OCI-LY1 (cell line): Measurements from ENCODE around the gene MORC4.
A peak's percentile ranks its signal among the peaks of the same experiment; 100 is the strongest.

Experiments
- H2AFZ ChIP-seq: fragments of 200-600 bp; sonication (generic), shearing (Covaris generic); 2 replicates; pipeline ENCODE4 v1.6.0; 2014; ENCODE audit warnings: antibody characterized with exemption, mild to moderate bottlenecking, low read length
- H3F3A ChIP-seq: fragments of 200-600 bp; sonication (generic), shearing (Covaris generic); 2 replicates; pipeline ENCODE4 v1.6.0; 2014; ENCODE audit warnings: mild to moderate bottlenecking, antibody characterized with exemption, low read length, moderate library complexity; ENCODE audit not compliant: insufficient read depth
- H3K27ac ChIP-seq: fragments of 200-600 bp; sonication (generic); 2 replicates; pipeline ENCODE4 v1.5.1; 2014; ENCODE audit warnings: low read length, mixed run types, mild to moderate bottlenecking, low read depth; ENCODE audit not compliant: poor library complexity, severe bottlenecking
- H3K27me3 ChIP-seq: fragments of 200-600 bp; sonication (generic); 2 replicates; pipeline ENCODE4 v1.6.0; 2014; ENCODE audit warnings: antibody characterized with exemption, mild to moderate bottlenecking, low read length, moderate library complexity; ENCODE audit not compliant: insufficient read depth
- H3K36me3 ChIP-seq: fragments of 200-600 bp; sonication (generic); 2 replicates; pipeline ENCODE4 v1.6.1; 2014; ENCODE audit warnings: mild to moderate bottlenecking, antibody characterized with exemption, low read length, moderate library complexity, mixed read lengths; ENCODE audit not compliant: insufficient read depth
- H3K4me1 ChIP-seq: fragments of 200-600 bp; sonication (generic); 2 replicates; pipeline ENCODE4 v1.5.1; 2014; ENCODE audit warnings: mild to moderate bottlenecking, low read length, moderate library complexity; ENCODE audit not compliant: insufficient read depth, severe bottlenecking
- H3K4me2 ChIP-seq: fragments of 200-600 bp; sonication (generic), shearing (Covaris generic); 2 replicates; pipeline ENCODE4 v1.6.1; 2014; ENCODE audit warnings: low read length
- H3K4me3 ChIP-seq: fragments of 200-600 bp; sonication (generic); 2 replicates; pipeline ENCODE4 v1.5.1; 2014; ENCODE audit warnings: low read length, low read depth, mild to moderate bottlenecking, mixed read lengths; ENCODE audit not compliant: poor library complexity, severe bottlenecking
- H3K79me2 ChIP-seq: fragments of 200-600 bp; shearing (Covaris generic); 2 replicates; pipeline ENCODE4 v1.6.1; 2016; ENCODE audit warnings: mixed run types, low read length, mixed read lengths; ENCODE audit not compliant: insufficient read depth
- H3K9ac ChIP-seq: fragments of 200-600 bp; sonication (generic), shearing (Covaris generic); 2 replicates; pipeline ENCODE4 v1.6.1; 2014; ENCODE audit warnings: mild to moderate bottlenecking, low read length, mixed read lengths
- H3K9me2 ChIP-seq: fragments of 200-600 bp; sonication (generic), shearing (Covaris generic); 2 replicates; pipeline ENCODE4 v1.6.1; 2014; ENCODE audit warnings: low read depth, mild to moderate bottlenecking, low read length, mixed read lengths
- H3K9me3 ChIP-seq: fragments of 200-600 bp; shearing (Covaris generic); 2 replicates; pipeline ENCODE4 v1.6.1; 2014; ENCODE audit warnings: low read length, mixed read lengths
- H4K20me1 ChIP-seq: fragments of 200-600 bp; sonication (generic), shearing (Covaris generic); 2 replicates; pipeline ENCODE4 v1.6.0; 2016; ENCODE audit warnings: mild to moderate bottlenecking, low read length; ENCODE audit not compliant: insufficient read depth
- EZH2 ChIP-seq: fragments of 200-600 bp; sonication (generic), shearing (Covaris generic); IDR thresholded peaks from 2 replicates; pipeline ENCODE4 v1.8.0; 2017; ENCODE audit warnings: borderline replicate concordance, mixed run types, mild to moderate bottlenecking, antibody characterized with exemption, low read length, moderate library complexity, mixed read lengths
- TF ChIP-seq, protein P1 (sequence below): fragments of 200-600 bp; sonication (generic), shearing (Covaris generic); IDR thresholded peaks from 2 replicates; pipeline ENCODE4 v1.5.1; 2017; ENCODE audit warnings: mild to moderate bottlenecking, antibody characterized with exemption, low read length, moderate library complexity, mixed read lengths

The MORC4 gene

GRCh38 chrX:106955004-106955772, 44.8 kb downstream of the MORC4 start:
- Histone ChIP-seq H3K4me1 (no peaks in the 10 kb centered on the region), H3K27me3 (no peaks in the 10 kb centered on the region), H3K9me3 (no peaks in the 10 kb centered on the region), H2AFZ (no peak overlapping the region), H3K4me3 (no peak overlapping the region), H3K79me2 (no peaks in the 10 kb centered on the region), H4K20me1 (no peaks in the 10 kb centered on the region), H3F3A (no peaks in the 10 kb centered on the region), H3K4me2 (no peak overlapping the region), H3K9me2 (no peaks in the 10 kb centered on the region), H3K9ac (no peak overlapping the region), H3K36me3 (no peaks in the 10 kb centered on the region), H3K27ac (no peak overlapping the region)
- TF ChIP-seq, protein P1, sequence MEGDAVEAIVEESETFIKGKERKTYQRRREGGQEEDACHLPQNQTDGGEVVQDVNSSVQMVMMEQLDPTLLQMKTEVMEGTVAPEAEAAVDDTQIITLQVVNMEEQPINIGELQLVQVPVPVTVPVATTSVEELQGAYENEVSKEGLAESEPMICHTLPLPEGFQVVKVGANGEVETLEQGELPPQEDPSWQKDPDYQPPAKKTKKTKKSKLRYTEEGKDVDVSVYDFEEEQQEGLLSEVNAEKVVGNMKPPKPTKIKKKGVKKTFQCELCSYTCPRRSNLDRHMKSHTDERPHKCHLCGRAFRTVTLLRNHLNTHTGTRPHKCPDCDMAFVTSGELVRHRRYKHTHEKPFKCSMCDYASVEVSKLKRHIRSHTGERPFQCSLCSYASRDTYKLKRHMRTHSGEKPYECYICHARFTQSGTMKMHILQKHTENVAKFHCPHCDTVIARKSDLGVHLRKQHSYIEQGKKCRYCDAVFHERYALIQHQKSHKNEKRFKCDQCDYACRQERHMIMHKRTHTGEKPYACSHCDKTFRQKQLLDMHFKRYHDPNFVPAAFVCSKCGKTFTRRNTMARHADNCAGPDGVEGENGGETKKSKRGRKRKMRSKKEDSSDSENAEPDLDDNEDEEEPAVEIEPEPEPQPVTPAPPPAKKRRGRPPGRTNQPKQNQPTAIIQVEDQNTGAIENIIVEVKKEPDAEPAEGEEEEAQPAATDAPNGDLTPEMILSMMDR, result no peak
- TF ChIP-seq EZH2, result no peak

- no peaks in the 10 kb centered on the region for H3K36me3 ChIP-seq
- no peaks in the 10 kb centered on the region for H3K4me1 ChIP-seq
- H3K4me2 ChIP-seq, result no peak overlapping the region
- no peak overlapping the region for H3K9ac ChIP-seq
- H3F3A ChIP-seq, result no peaks in the 10 kb centered on the region
- no peaks in the 10 kb centered on the region for H3K27me3 ChIP-seq
- no peak overlapping the region for H2AFZ ChIP-seq
- no peak overlapping the region for H3K4me3 ChIP-seq
- H3K9me2 ChIP-seq, result no peaks in the 10 kb centered on the region
- TF ChIP-seq, protein P1, result no peak
- no peak for TF ChIP-seq EZH2
- H3K79me2 ChIP-seq, result no peaks in the 10 kb centered on the region
- no peaks in the 10 kb centered on the region for H4K20me1 ChIP-seq
- no peaks in the 10 kb centered on the region for H3K9me3 ChIP-seq
- no peak overlapping the region for H3K27ac ChIP-seq
Measured at GRCh38 chrX:106954041-106954440, 46.0 kb downstream of the MORC4 start.

GRCh38 chrX:106952988-106953387, 47.0 kb downstream of the MORC4 start:
- H3K9ac ChIP-seq, result no peak overlapping the region
- H3K9me2 ChIP-seq, result no peaks in the 10 kb centered on the region
- no peak overlapping the region for H2AFZ ChIP-seq
- no peak overlapping the region for H3K4me3 ChIP-seq
- no peaks in the 10 kb centered on the region for H3F3A ChIP-seq
- no peaks in the 10 kb centered on the region for H3K9me3 ChIP-seq
- TF ChIP-seq, protein P1, result peak; percentile 37; the same call in 1 of the 2 replicates
- no peak for TF ChIP-seq EZH2
- H3K4me1 ChIP-seq, result no peaks in the 10 kb centered on the region
- no peaks in the 10 kb centered on the region for H3K36me3 ChIP-seq
- H3K4me2 ChIP-seq, result no peak overlapping the region
- H3K27me3 ChIP-seq, result no peaks in the 10 kb centered on the region
- no peaks in the 10 kb centered on the region for H4K20me1 ChIP-seq
- no peak overlapping the region for H3K27ac ChIP-seq
- H3K79me2 ChIP-seq, result no peaks in the 10 kb centered on the region
